Activated B cell treated with CpG ODN at 0.5 μM for 24 hours (primary cell): ENCODE data around the gene SCAMP2. TPM values are rescaled to one million over a fixed set of nuclear protein-coding genes. Genes with fewer than 3 reads are reported as not detected.
"Not testable (repeated sequence)": the region's sequence is repeated elsewhere in the genome, so short reads cannot be mapped to it uniquely, and the experiment has no call there.

Source experiments
- ATAC-seq: fragments of 200-7000 bp; cut with Tn5 transposase; one replicate; pipeline ENCODE4 v1.10.0; 2021; ENCODE audit warnings: low read depth, mild to moderate bottlenecking, moderate library complexity
- CTCF ChIA-PET: fragments of 350-600 bp; sonication (Branson Sonifier 250); formaldehyde crosslinking; loops from one replicate; lab custom pipeline; 2021; ENCODE audit warnings: antibody characterized with exemption; lab: Charles Lee
- POLR2A ChIA-PET: fragments of 350-600 bp; sonication (Branson Sonifier 250); formaldehyde crosslinking; loops from one replicate; lab custom pipeline; 2021; ENCODE audit warnings: antibody characterized with exemption; lab: Charles Lee
- DNase-seq: peaks from one replicate; pipeline ENCODE4 v3.0.0; 2022
- H3K27ac Mint-ChIP-seq: one replicate; pipeline ENCODE4 v1.8.0; 2020; ENCODE audit warnings: mixed read lengths
- H3K27me3 Mint-ChIP-seq: one replicate; pipeline ENCODE4 v1.8.0; 2021; ENCODE audit warnings: mixed read lengths
- H3K36me3 Mint-ChIP-seq: one replicate; pipeline ENCODE4 v1.8.0; 2021; ENCODE audit warnings: low read depth, mixed read lengths
- H3K4me1 Mint-ChIP-seq: one replicate; pipeline ENCODE4 v1.8.0; 2021; ENCODE audit warnings: mixed read lengths
- H3K4me3 Mint-ChIP-seq: one replicate; pipeline ENCODE4 v1.8.0; 2020; ENCODE audit warnings: mild to moderate bottlenecking, mixed read lengths
- H3K9me3 Mint-ChIP-seq: one replicate; pipeline ENCODE4 v1.8.0; 2020; ENCODE audit warnings: mixed read lengths
- CTCF ChIP-seq: fragments of 200-600 bp; IDR thresholded peaks from one replicate; pipeline ENCODE4 v1.8.0; 2022; ENCODE audit warnings: antibody characterized with exemption, mild to moderate bottlenecking
- intact Hi-C: fragments of 100-400 bp; cut with micrococcal nuclease; formaldehyde crosslinking; loops from one replicate; pipeline ENCODE4 v1.15.1; 2024
- total RNA-seq: library from RNA; stranded (reverse); gene quantifications from 2 replicates; pipeline ENCODE4 v1.2.3, GENCODE V29; 2022

SCAMP2 gene
- total RNA-seq, 1 donor from 2014 or later, result 112 TPM

GRCh38 chr15:74897300-74897701 is 24.1 kb upstream of the SCAMP2 start:
- CTCF ChIA-PET, result interaction anchor here (0.7 to 1.5 kb wide), 4 partner anchors 9 to 129 kb away, joined by 3 to 6 read pairs (median 4); no protein-coding TSS in a partner anchor
- TF ChIP-seq CTCF, result no peak

GRCh38 chr15:74896316-74896715 is 23.2 kb upstream of the SCAMP2 start:
- ATAC-seq (no peak), DNase-seq (no peak)
- intact Hi-C loops, result no loop called here
- no peaks in the 10 kb centered on the region for H3K9me3 Mint-ChIP-seq
- ChIA-PET CTCF (no interaction called here), POLR2A (interaction anchor here (0.6 to 1.6 kb wide), 3 partner anchors 10 to 119 kb away, joined by 3 to 13 read pairs (median 6); partner anchors contain the start of gene FAM219B)
- peaks cover 23% of the 10 kb centered on the region for H3K4me1 Mint-ChIP-seq
- no peak for TF ChIP-seq CTCF
- peaks cover 44% of the 10 kb centered on the region for H3K36me3 Mint-ChIP-seq
- no peaks in the 10 kb centered on the region for H3K27me3 Mint-ChIP-seq
- no peak overlapping the region for H3K4me3 Mint-ChIP-seq
- no peak overlapping the region for H3K27ac Mint-ChIP-seq

More at GRCh38 chr15:74897300-74897701, 24.1 kb upstream of the SCAMP2 start:
- POLR2A ChIA-PET, result no interaction called here
- Mint-ChIP-seq H3K9me3 (no peaks in the 10 kb centered on the region), H3K4me1 (peaks cover 28% of the 10 kb centered on the region), H3K27ac (no peak overlapping the region), H3K4me3 (no peak overlapping the region), H3K36me3 (peaks cover 49% of the 10 kb centered on the region), H3K27me3 (no peaks in the 10 kb centered on the region)
- ATAC-seq, result no peak
- intact Hi-C loops, result no loop called here
- DNase-seq, result no peak

- Mint-ChIP-seq H3K36me3 (peaks cover 44% of the 10 kb centered on the region), H3K4me3 (no peak overlapping the region), H3K4me1 (peaks cover 27% of the 10 kb centered on the region), H3K27ac (no peak overlapping the region), H3K9me3 (no peaks in the 10 kb centered on the region), H3K27me3 (no peaks in the 10 kb centered on the region)
- no peak for TF ChIP-seq CTCF
- ChIA-PET CTCF (no interaction called here), POLR2A (interaction anchor here (0.6 to 1.6 kb wide), 4 partner anchors 11 to 118 kb away, joined by 3 to 13 read pairs (median 4); partner anchors contain the start of gene FAM219B)
- DNase-seq (no peak), ATAC-seq (no peak)
- intact Hi-C loops, result no loop called here
Observed at GRCh38 chr15:74895830-74896229, 22.7 kb upstream of the SCAMP2 start.

- H3K9me3 Mint-ChIP-seq, DNase-seq, H3K27ac Mint-ChIP-seq, CTCF ChIA-PET, H3K27me3 Mint-ChIP-seq, intact Hi-C loops, H3K4me3 Mint-ChIP-seq, ATAC-seq: not testable (repeated sequence)
- peaks cover 41% of the 10 kb centered on the region for H3K4me1 Mint-ChIP-seq
- POLR2A ChIA-PET, result interaction anchor here (0.6 to 0.7 kb wide), 2 partner anchors 12 to 108 kb away, joined by 3 to 6 read pairs; no protein-coding TSS in a partner anchor
- peaks cover 35% of the 10 kb centered on the region for H3K36me3 Mint-ChIP-seq
Observed at GRCh38 chr15:74894383-74894782, 21.2 kb upstream of the SCAMP2 start.

GRCh38 chr15:74893627-74894026 is 20.5 kb upstream of the SCAMP2 start:
- H3K9me3 Mint-ChIP-seq, result no peaks in the 10 kb centered on the region
- no peak for TF ChIP-seq CTCF
- peaks cover 45% of the 10 kb centered on the region for H3K4me1 Mint-ChIP-seq
- H3K27ac Mint-ChIP-seq, result peak overlapping the region; percentile 56
- intact Hi-C loops, result no loop called here
- ChIA-PET CTCF (no interaction called here), POLR2A (interaction anchor here (0.6 kb wide), 1 partner anchor 116 kb away, joined by 3 read pairs; no protein-coding TSS in a partner anchor)
- peaks cover 29% of the 10 kb centered on the region for H3K36me3 Mint-ChIP-seq
- ATAC-seq (no peak), DNase-seq (no peak)
- peak overlapping the region; percentile 6 for H3K4me3 Mint-ChIP-seq
- H3K27me3 Mint-ChIP-seq, result no peaks in the 10 kb centered on the region
